ENCODE data around the gene CARS2. TPM values are rescaled to one million over a fixed set of nuclear protein-coding genes. Genes with fewer than 3 reads are reported as not detected.

The CARS2 gene
- 10 to 100 TPM; 61.9 to 79.5 TPM for total RNA-seq
- 100 to 1,000 TPM in 1 of 2 donors, 10 to 100 TPM in 1; 70.5 to 102 TPM for polyA plus RNA-seq
- long read RNA-seq, donor 1, transcript CARS2-201 (15 exons, 1,879 nt): major isoform, 15 of 34 reads
- long read RNA-seq, donor 1, partial matches to known transcripts: 17 of 34 reads
- long read RNA-seq, donor 1, other reads (novel, unspliced or antisense): 0 of 34 reads
- long read RNA-seq, donor 2, partial matches to known transcripts: 0 of 6 reads
- long read RNA-seq, donor 2, other reads (novel, unspliced or antisense): 0 of 6 reads
- long read RNA-seq, donor 3, transcript CARS2-201 (15 exons, 1,879 nt): major isoform, 8 of 10 reads
- long read RNA-seq, donor 3, partial matches to known transcripts: 0 of 10 reads
- long read RNA-seq, donor 3, other reads (novel, unspliced or antisense): 0 of 10 reads
- long read RNA-seq, donor 4, partial matches to known transcripts: 6 of 9 reads
- long read RNA-seq, donor 4, other reads (novel, unspliced or antisense): 0 of 9 reads
- long read RNA-seq, donor 5, transcript CARS2-201 (15 exons, 1,879 nt): major isoform, 17 of 47 reads
- long read RNA-seq, donor 5, transcript CARS2-224 (2 exons, 3,516 nt): minor isoform, 7 of 47 reads
- long read RNA-seq, donor 5, partial matches to known transcripts: 8 of 47 reads
- long read RNA-seq, donor 5, other reads (novel, unspliced or antisense): 12 of 47 reads

DNA sequence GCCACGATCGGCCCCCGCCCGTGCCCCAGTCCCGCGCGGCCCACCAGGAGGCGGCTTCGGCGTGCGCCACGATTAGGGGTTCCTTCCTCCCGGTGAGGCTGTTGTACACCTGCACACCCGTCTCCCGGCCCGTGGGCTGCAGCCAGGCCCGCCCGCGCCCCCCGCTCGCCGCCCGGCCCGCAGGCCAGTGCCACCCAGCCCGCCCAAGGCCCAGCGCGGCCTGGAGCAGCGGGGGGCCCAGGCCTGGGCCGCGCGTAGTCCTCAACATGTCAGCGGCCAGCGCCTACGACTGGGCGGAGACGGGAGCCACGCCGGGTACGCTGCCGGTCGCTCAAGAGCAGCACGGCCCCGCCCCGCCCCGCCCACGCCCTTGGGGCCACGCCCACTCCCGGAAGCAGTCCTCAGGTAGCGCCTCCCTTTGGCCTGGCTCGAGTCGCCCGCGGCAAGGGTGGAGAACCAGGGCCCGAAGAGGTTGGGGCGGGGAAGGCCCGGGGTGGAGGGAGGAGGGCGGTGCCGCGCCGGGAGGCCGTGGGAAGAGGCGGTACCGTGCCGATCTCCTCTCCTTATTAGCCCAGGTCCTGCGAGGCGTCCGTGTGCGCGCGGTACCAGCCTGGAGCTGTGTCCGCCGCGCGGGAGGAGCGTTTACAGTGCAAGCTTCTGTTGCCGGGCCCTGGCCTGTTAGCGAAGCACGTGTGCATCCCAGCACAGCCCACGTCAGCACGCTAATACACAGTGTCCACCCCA, at the start of gene CARS2:
TSS of gene CARS2 (minus strand) at position 291 of the 744 bp plus-strand sequence. CDS start at position 268, 23 bp downstream.
- DNase-seq (peak; percentile 96 to 97 (median 96)), ATAC-seq (ENCODE audit: insufficient read depth, low FRiP score) (peak; percentile 98)
- Histone ChIP-seq H3K4me3 (peak within 1 kb of the TSS; percentile 88), H3K36me3 (ENCODE audit: control insufficient read depth in 4 of 4, insufficient read depth in 4 of 4, low read length in 4 of 4) (peaks cover 0 to 11% (median 2%) of the 10 kb centered on the region in 4 donors), H3K4me1 (ENCODE audit: control insufficient read depth in 5 of 5, insufficient read depth in 5 of 5, low read length in 5 of 5) (peaks cover 7 to 24% (median 14%) of the 10 kb centered on the region in 5 donors), H3K27me3 (ENCODE audit: control insufficient read depth in 3 of 3, insufficient read depth in 3 of 3, low read length in 2 of 3) (no peaks in the 10 kb centered on the region), H3K9me3 (ENCODE audit: control insufficient read depth in 4 of 4, insufficient read depth in 3 of 4, low read length in 3 of 4) (no peaks in the 10 kb centered on the region), H3K27ac (ENCODE audit: low read depth in 1 of 2, low read length in 1 of 2) (peak within 1 kb of the TSS; percentile 82 to 88), H3K9ac (ENCODE audit: insufficient read depth in 1 of 2, low read length in 2 of 2) (peak within 1 kb of the TSS; percentile 21 to 82)
- TF ChIP-seq CTCF (IDR thresholded peaks at IDR 0.05; ENCODE audit: control extremely low read depth, extremely low read depth): no peak
- 0 to 1% methylated on average over 62 to 80 of the region's 80 CpGs for WGBS, 2 donors

GRCh38 chr13:110748271-110748670, 42.4 kb upstream of the CARS2 start:
- Histone ChIP-seq H3K9ac (ENCODE audit: insufficient read depth in 1 of 2, low read length in 2 of 2) (no peak overlapping the region), H3K4me3 (no peak overlapping the region), H3K9me3 (ENCODE audit: control insufficient read depth in 4 of 4, insufficient read depth in 3 of 4, low read length in 3 of 4) (peaks cover 0 to 5% (median 0%) of the 10 kb centered on the region in 4 donors), H3K4me1 (ENCODE audit: control insufficient read depth in 5 of 5, insufficient read depth in 5 of 5, low read length in 5 of 5) (peaks cover 0 to 7% (median 0%) of the 10 kb centered on the region in 5 donors), H3K27me3 (ENCODE audit: control insufficient read depth in 3 of 3, insufficient read depth in 3 of 3, low read length in 2 of 3) (no peaks in the 10 kb centered on the region), H3K36me3 (ENCODE audit: control insufficient read depth in 4 of 4, insufficient read depth in 4 of 4, low read length in 4 of 4) (no peaks in the 10 kb centered on the region), H3K27ac (ENCODE audit: low read depth in 1 of 2, low read length in 1 of 2) (no peak overlapping the region)
- DNase-seq (peak in 1 of 3 donors; percentile 3), ATAC-seq (ENCODE audit: insufficient read depth, low FRiP score) (no peak)
- 78% methylated on average over 4 of the region's 4 CpGs for WGBS, 2 donors
- no peak for TF ChIP-seq CTCF (IDR thresholded peaks at IDR 0.05; ENCODE audit: control extremely low read depth, extremely low read depth)

DNA sequence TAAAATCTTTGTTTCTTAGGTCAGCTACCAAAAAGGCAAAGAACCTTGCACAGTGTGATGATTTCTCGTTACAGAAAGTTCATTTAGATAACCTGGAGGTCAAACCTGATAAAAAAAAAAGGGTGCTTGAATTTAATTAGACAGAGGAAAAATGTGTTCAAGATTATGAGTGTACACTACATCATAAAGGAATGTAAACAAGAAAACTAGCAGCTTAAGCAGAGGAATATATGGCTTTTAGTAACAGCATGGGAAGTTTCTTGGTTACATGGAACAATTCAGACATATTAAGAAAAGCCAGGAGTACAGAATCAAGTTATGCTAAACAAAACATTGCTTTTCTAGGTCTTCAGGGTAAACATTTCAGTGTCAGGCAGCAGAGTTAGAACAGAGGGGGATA, 40.5 kb upstream of the CARS2 start:
- DNase-seq (peak in 2 of 3 donors; percentile 9 to 16), ATAC-seq (ENCODE audit: insufficient read depth, low FRiP score) (no peak)
- Histone ChIP-seq H3K9me3 (ENCODE audit: control insufficient read depth in 4 of 4, insufficient read depth in 3 of 4, low read length in 3 of 4) (peaks cover 0 to 7% (median 0%) of the 10 kb centered on the region in 4 donors), H3K36me3 (ENCODE audit: control insufficient read depth in 4 of 4, insufficient read depth in 4 of 4, low read length in 4 of 4) (no peaks in the 10 kb centered on the region), H3K4me3 (no peak overlapping the region), H3K4me1 (ENCODE audit: control insufficient read depth in 5 of 5, insufficient read depth in 5 of 5, low read length in 5 of 5) (peaks cover 0 to 7% (median 0%) of the 10 kb centered on the region in 5 donors), H3K27ac (ENCODE audit: low read depth in 1 of 2, low read length in 1 of 2) (no peak overlapping the region), H3K9ac (ENCODE audit: insufficient read depth in 1 of 2, low read length in 2 of 2) (no peak overlapping the region), H3K27me3 (ENCODE audit: control insufficient read depth in 3 of 3, insufficient read depth in 3 of 3, low read length in 2 of 3) (no peaks in the 10 kb centered on the region)
- no peak for TF ChIP-seq CTCF (IDR thresholded peaks at IDR 0.05; ENCODE audit: control extremely low read depth, extremely low read depth)
- 68 to 86% methylated on average over 1 of the region's 1 CpG for WGBS, 2 donors

Data from lung (tissue), 16 donors.